Measurements from ENCODE around the gene KIF9.
"Not testable (repeated sequence)": the region's sequence is repeated elsewhere in the genome, so short reads cannot be mapped to it uniquely, and the experiment has no call there.

Gene KIF9

DNA sequence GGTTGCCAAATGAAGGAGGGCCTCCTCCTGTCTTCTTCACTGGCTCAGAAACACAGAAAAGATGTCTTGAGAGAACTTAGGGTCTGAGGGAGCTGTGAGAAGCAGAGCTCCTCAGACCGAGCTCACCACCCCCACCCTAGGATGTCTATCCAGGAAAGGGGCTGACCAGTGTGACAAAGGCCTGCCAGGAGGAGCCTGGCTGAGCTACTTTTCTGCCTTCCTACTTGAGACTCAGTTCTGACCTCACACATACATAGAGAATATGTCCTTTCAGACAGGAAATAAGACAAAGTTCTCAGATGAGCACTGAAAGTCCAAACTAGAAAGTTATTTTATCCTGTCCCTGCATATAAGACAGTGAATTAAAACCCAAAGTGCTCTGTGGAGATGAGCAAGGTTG lies 54.5 kb downstream of the KIF9 start:
- no peak for DNase-seq (ENCODE audit: low read depth, low spot score)
- no peak overlapping the region for H3K4me3 ChIP-seq
- H3K9ac ChIP-seq (ENCODE audit: insufficient read length): no peak overlapping the region
- no peak for TF ChIP-seq POLR2AphosphoS5 (IDR thresholded peaks at IDR 0.05; ENCODE audit: borderline replicate concordance, low read depth, low read length)
- no peak for TF ChIP-seq EZH2 (IDR thresholded peaks at IDR 0.05)
- TF ChIP-seq FOXP2 (optimal IDR thresholded peaks at IDR 0.05; ENCODE audit: control extremely low read depth, extremely low read length, insufficient read depth): no peak
- H3K36me3 ChIP-seq (ENCODE audit: insufficient read depth, low read length): no peaks in the 10 kb centered on the region
- no peaks in the 10 kb centered on the region for H3K9me3 ChIP-seq (ENCODE audit: low read depth, low read length)
- H3K27ac ChIP-seq: no peak overlapping the region

GRCh38 chr3:47227678-47228077 lies 54.9 kb downstream of the KIF9 start:
- H3K36me3 ChIP-seq (ENCODE audit: insufficient read depth, low read length): no peaks in the 10 kb centered on the region
- no peak overlapping the region for H3K9ac ChIP-seq (ENCODE audit: insufficient read length)
- no peaks in the 10 kb centered on the region for H3K9me3 ChIP-seq (ENCODE audit: low read depth, low read length)
- no peak for DNase-seq (ENCODE audit: low read depth, low spot score)
- H3K4me3 ChIP-seq: no peak overlapping the region
- no peak overlapping the region for H3K27ac ChIP-seq
- TF ChIP-seq POLR2AphosphoS5 (IDR thresholded peaks at IDR 0.05; ENCODE audit: borderline replicate concordance, low read depth, low read length) (no peak), FOXP2 (optimal IDR thresholded peaks at IDR 0.05; ENCODE audit: control extremely low read depth, extremely low read length, insufficient read depth) (no peak), EZH2 (IDR thresholded peaks at IDR 0.05) (no peak)

- Histone ChIP-seq H3K36me3 (ENCODE audit: insufficient read depth, low read length) (no peaks in the 10 kb centered on the region), H3K4me3 (no peak overlapping the region), H3K27ac (no peak overlapping the region), H3K9me3 (ENCODE audit: low read depth, low read length) (no peaks in the 10 kb centered on the region), H3K9ac (ENCODE audit: insufficient read length) (no peak overlapping the region)
- no peak for TF ChIP-seq EZH2 (IDR thresholded peaks at IDR 0.05)
- TF ChIP-seq POLR2AphosphoS5 (IDR thresholded peaks at IDR 0.05; ENCODE audit: borderline replicate concordance, low read depth, low read length): no peak
- no peak for DNase-seq (ENCODE audit: low read depth, low spot score)
Measured at GRCh38 chr3:47225310-47225906, 57.2 kb downstream of the KIF9 start.

- no peak for DNase-seq (ENCODE audit: low read depth, low spot score)
- Histone ChIP-seq H3K9ac (ENCODE audit: insufficient read length) (no peak overlapping the region), H3K4me3 (no peak overlapping the region), H3K36me3 (ENCODE audit: insufficient read depth, low read length) (no peaks in the 10 kb centered on the region), H3K27ac (no peak overlapping the region), H3K9me3 (ENCODE audit: low read depth, low read length) (no peaks in the 10 kb centered on the region)
- TF ChIP-seq EZH2 (IDR thresholded peaks at IDR 0.05): no peak
- no peak for TF ChIP-seq POLR2AphosphoS5 (IDR thresholded peaks at IDR 0.05; ENCODE audit: borderline replicate concordance, low read depth, low read length)
- TF ChIP-seq FOXP2 (optimal IDR thresholded peaks at IDR 0.05; ENCODE audit: control extremely low read depth, extremely low read length, insufficient read depth): no peak
Measured at GRCh38 chr3:47223755-47224154, 58.8 kb downstream of the KIF9 start.

- no peak overlapping the region for H3K9ac ChIP-seq (ENCODE audit: insufficient read length)
- TF ChIP-seq POLR2AphosphoS5 (IDR thresholded peaks at IDR 0.05; ENCODE audit: borderline replicate concordance, low read depth, low read length) (no peak), FOXP2 (optimal IDR thresholded peaks at IDR 0.05; ENCODE audit: control extremely low read depth, extremely low read length, insufficient read depth) (no peak), EZH2 (IDR thresholded peaks at IDR 0.05) (no peak)
- no peak overlapping the region for H3K27ac ChIP-seq
- H3K9me3 ChIP-seq (ENCODE audit: low read depth, low read length): no peaks in the 10 kb centered on the region
- H3K4me3 ChIP-seq: no peak overlapping the region
- no peak for DNase-seq (ENCODE audit: low read depth, low spot score)
- no peaks in the 10 kb centered on the region for H3K36me3 ChIP-seq (ENCODE audit: insufficient read depth, low read length)
Measured at GRCh38 chr3:47221798-47222197, 60.8 kb downstream of the KIF9 start.

DNA sequence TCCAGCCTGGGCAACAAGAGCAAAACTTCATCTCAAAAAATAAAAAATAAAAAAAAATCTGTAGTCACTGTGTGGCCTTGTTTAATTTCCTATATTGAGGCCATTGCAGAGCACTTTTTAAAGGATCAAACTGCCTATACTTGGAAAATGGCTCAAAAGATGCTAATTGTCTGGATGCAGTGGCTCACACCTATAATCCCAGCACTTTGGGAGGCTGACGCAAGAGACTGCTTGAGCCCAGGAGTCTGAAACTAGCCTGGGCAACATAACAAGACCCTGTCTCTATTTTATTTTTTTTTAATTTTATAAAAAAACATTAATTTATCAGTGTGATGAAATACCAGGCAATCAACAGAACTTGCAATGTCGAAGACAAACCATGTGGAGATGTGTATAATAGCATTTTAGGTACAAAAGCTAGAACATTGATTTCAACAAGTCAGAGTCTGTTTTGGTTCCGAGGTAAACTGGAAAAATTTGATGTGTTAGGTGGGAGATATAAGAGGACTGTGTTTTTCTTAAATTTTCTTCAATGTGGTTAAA lies 71.7 kb downstream of the KIF9 start:
- Histone ChIP-seq H3K9me3 (ENCODE audit: low read depth, low read length) (no peaks in the 10 kb centered on the region), H3K27ac (no peak overlapping the region), H3K9ac (ENCODE audit: insufficient read length) (no peak overlapping the region), H3K4me3 (no peak overlapping the region), H3K36me3 (ENCODE audit: insufficient read depth, low read length) (no peaks in the 10 kb centered on the region)
- no peak for DNase-seq (ENCODE audit: low read depth, low spot score)
- TF ChIP-seq EZH2 (IDR thresholded peaks at IDR 0.05) (no peak), FOXP2 (optimal IDR thresholded peaks at IDR 0.05; ENCODE audit: control extremely low read depth, extremely low read length, insufficient read depth) (no peak), POLR2AphosphoS5 (IDR thresholded peaks at IDR 0.05; ENCODE audit: borderline replicate concordance, low read depth, low read length) (no peak)

- H3K9ac ChIP-seq (ENCODE audit: insufficient read length); H3K9me3 ChIP-seq (ENCODE audit: low read depth, low read length); H3K4me3 ChIP-seq; H3K36me3 ChIP-seq (ENCODE audit: insufficient read depth, low read length); H3K27ac ChIP-seq; DNase-seq (ENCODE audit: low read depth, low spot score): not testable (repeated sequence)
Measured at GRCh38 chr3:47206022-47206421, 76.6 kb downstream of the KIF9 start.

GRCh38 chr3:47204875-47205274 lies 77.7 kb downstream of the KIF9 start:
- no peaks in the 10 kb centered on the region for H3K36me3 ChIP-seq (ENCODE audit: insufficient read depth, low read length)
- no peak overlapping the region for H3K9ac ChIP-seq (ENCODE audit: insufficient read length)
- H3K27ac ChIP-seq: no peak overlapping the region
- no peak overlapping the region for H3K4me3 ChIP-seq
- TF ChIP-seq FOXP2 (optimal IDR thresholded peaks at IDR 0.05; ENCODE audit: control extremely low read depth, extremely low read length, insufficient read depth): no peak
- TF ChIP-seq EZH2 (IDR thresholded peaks at IDR 0.05): no peak
- TF ChIP-seq POLR2AphosphoS5 (IDR thresholded peaks at IDR 0.05; ENCODE audit: borderline replicate concordance, low read depth, low read length): no peak
- H3K9me3 ChIP-seq (ENCODE audit: low read depth, low read length): no peaks in the 10 kb centered on the region
- no peak for DNase-seq (ENCODE audit: low read depth, low spot score)

- no peak for DNase-seq (ENCODE audit: low read depth, low spot score)
- TF ChIP-seq FOXP2 (optimal IDR thresholded peaks at IDR 0.05; ENCODE audit: control extremely low read depth, extremely low read length, insufficient read depth): no peak
- no peak for TF ChIP-seq POLR2AphosphoS5 (IDR thresholded peaks at IDR 0.05; ENCODE audit: borderline replicate concordance, low read depth, low read length)
- no peak for TF ChIP-seq EZH2 (IDR thresholded peaks at IDR 0.05)
- Histone ChIP-seq H3K9ac (ENCODE audit: insufficient read length) (no peak overlapping the region), H3K9me3 (ENCODE audit: low read depth, low read length) (no peaks in the 10 kb centered on the region), H3K36me3 (ENCODE audit: insufficient read depth, low read length) (no peaks in the 10 kb centered on the region), H3K27ac (no peak overlapping the region), H3K4me3 (no peak overlapping the region)
Measured at GRCh38 chr3:47202542-47202941, 80.1 kb downstream of the KIF9 start.

Data from SK-N-MC (cell line).